ENCODE results near the gene WRAP53.

DNA sequence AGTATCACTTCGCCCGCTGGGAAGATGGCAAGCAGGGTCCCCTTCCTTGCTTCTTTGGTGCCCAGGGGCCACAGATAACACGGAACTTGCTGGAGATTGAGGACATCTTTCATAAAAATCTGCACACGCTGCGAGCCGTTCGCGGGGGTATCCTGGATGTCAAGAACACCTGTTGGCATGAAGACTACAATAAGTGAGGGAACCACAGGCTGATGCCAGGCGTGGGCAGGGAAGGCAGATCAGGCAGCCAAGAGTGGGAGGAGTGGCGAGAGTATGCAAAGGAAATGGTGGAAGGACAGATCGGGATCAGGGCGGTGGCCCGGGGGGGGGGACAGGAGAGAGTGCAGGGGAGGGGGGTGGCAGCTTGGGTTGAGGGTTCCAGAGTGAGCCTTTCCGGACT lies 51.5 kb downstream of the WRAP53 start:
- TF ChIP-seq, protein P1, sequence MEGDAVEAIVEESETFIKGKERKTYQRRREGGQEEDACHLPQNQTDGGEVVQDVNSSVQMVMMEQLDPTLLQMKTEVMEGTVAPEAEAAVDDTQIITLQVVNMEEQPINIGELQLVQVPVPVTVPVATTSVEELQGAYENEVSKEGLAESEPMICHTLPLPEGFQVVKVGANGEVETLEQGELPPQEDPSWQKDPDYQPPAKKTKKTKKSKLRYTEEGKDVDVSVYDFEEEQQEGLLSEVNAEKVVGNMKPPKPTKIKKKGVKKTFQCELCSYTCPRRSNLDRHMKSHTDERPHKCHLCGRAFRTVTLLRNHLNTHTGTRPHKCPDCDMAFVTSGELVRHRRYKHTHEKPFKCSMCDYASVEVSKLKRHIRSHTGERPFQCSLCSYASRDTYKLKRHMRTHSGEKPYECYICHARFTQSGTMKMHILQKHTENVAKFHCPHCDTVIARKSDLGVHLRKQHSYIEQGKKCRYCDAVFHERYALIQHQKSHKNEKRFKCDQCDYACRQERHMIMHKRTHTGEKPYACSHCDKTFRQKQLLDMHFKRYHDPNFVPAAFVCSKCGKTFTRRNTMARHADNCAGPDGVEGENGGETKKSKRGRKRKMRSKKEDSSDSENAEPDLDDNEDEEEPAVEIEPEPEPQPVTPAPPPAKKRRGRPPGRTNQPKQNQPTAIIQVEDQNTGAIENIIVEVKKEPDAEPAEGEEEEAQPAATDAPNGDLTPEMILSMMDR (conservative IDR thresholded peaks at IDR 0.05; ENCODE audit: low read length), result no peak
- no peak for TF ChIP-seq EZH2phosphoT487 (IDR thresholded peaks at IDR 0.05; ENCODE audit: borderline replicate concordance)

Data from Loucy (cell line).